Umbilical cord (tissue), 2 donors: Measurements from ENCODE around the gene NMRK1. TPM values are rescaled to one million over a fixed set of nuclear protein-coding genes. Genes with fewer than 3 reads are reported as not detected.
A peak's percentile ranks its signal among the peaks of the same experiment; 100 is the strongest.

Source experiments
- DNase-seq: peaks from one replicate; pipeline ENCODE4 v3.0.0-alpha.2; 2015; ENCODE audit warnings: low spot score
- total RNA-seq: library from RNA; depleted of rRNA; stranded (reverse); fragments of >200 nt; gene quantifications from one replicate; pipeline ENCODE4 v1.2.3, GENCODE V29; 2014; ENCODE audit warnings: low replicate concordance; ENCODE audit not compliant: insufficient read depth

Gene NMRK1
- total RNA-seq, 1 donor from 2014 or later, result 64.3 TPM

DNA sequence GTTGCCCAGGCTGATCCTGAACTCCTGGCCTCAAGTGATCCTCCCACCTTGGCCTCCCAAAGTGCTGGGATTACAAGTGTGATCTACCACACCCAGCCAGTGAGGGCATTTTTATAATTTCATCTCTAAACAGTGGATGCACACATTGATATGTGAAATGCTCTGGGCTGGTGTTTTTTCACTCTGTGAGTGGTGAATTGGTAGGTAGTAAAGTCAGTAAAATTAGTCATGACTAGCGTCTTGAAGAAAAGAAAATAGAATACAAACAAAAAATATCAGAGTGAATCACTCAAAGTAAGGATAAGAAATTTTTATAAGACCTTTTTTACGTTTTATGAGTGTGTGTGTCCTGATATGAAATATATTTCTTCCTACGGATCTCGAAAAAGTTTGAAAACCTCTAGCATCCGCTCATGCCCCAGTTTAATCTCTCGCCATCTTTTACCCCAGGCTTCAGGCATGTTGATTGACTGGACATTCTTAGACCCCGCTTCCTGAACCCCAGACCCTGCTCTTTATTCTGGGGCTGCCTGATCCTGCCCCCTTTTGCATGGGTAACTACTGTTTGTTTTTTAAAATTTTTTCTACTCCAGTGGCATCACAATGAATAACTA is 14.3 kb upstream of the NMRK1 start:
- DNase-seq, result no peak

GRCh38 chr9:75101004-75101588 is 13.1 kb upstream of the NMRK1 start:
- no peak for DNase-seq

- DNase-seq, result no peak
Observed at GRCh38 chr9:75096796-75097195, 8.8 kb upstream of the NMRK1 start.

DNA sequence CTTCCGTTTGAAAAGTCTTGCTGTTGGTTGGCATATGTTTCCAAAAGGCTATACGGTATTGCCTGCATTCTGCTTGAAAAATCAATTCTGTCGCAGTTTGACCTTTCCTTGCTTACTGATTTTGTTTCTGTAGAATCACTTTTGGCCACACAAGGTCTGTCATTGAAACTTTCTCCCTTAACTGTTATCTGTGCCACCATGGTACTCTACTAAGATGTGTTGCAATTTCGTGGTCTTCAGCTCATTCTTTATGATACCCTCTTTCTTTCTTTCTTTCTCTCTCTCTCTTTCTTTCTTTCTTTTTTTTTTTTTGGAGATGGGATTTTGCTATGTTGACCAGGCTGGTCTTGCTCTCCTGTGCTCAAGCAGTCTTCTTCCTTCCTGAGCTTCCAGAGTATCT is 4.8 kb upstream of the NMRK1 start:
- DNase-seq, result no peak

DNA sequence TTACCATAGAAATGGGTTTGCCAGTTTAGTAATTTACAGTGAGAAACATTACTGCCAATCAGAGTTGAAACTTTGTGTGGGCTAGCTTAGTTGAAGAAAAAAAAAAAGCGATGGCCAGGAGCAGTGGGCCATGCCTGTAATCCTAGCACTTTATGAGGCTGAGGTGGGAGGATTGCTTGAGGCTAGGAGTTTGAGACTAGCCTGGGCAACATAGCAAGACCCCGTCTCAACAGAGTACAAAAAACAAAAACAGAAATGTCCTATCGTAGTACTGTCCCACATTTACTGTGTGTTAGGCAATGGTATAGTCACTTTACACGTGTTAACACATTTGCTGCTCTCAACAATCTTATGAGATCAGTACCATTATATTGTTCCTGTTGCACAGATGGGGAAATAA is 2.6 kb upstream of the NMRK1 start:
- DNase-seq, result no peak

DNA sequence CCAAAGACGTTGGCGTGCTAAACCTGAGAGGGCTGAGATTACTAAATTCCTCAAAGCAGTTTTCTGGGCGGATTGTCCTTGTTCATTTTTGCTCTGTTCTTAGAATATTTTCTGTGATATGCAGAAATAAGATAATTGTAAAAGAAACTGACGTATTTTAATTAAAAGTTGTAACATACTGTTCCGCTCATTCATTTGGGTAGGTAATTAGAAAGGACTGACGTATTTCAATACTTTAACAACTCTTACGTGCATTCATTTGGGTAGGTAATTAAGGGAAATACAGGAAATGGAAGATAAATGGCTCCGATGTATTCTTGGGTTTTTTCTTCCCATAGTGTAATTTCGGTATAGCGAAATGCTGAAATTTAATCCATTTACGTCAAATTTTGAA is 1.4 kb upstream of the NMRK1 start:
- no peak for DNase-seq

GRCh38 chr9:75088646-75089372 is 854 bp upstream of the NMRK1 start:
- DNase-seq, result peak; percentile 78

GRCh38 chr9:75087289-75087823 is 599 bp downstream of the NMRK1 start:
- DNase-seq, result peak; percentile 65

- peak; percentile 32 for DNase-seq
Observed at GRCh38 chr9:75086541-75087288, 1.2 kb downstream of the NMRK1 start.

DNA sequence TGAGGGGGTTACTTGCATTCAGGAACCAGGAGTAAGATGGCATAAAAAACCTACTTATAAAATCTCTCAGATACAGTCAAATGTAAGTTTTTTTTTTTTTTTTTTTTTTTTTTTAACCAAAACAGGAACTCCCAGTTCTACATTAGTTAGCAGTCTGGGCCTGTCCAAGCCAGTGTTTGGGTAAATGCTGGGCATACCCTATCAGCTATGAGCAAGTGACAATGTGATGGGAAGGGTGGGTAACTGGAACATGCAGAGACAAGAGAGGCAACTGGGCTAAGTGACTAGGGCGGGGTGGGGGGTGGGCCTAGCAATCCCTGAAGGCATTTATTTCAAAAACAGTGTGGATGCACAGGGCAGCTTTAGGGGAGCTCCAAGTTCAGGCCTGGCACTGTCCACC is 2.3 kb downstream of the NMRK1 start:
- peak; percentile 69 for DNase-seq

- DNase-seq, result no peak
Observed at GRCh38 chr9:75084081-75084672, 3.8 kb downstream of the NMRK1 start.

GRCh38 chr9:75083188-75083970 is 4.6 kb downstream of the NMRK1 start:
- DNase-seq, result no peak

DNA sequence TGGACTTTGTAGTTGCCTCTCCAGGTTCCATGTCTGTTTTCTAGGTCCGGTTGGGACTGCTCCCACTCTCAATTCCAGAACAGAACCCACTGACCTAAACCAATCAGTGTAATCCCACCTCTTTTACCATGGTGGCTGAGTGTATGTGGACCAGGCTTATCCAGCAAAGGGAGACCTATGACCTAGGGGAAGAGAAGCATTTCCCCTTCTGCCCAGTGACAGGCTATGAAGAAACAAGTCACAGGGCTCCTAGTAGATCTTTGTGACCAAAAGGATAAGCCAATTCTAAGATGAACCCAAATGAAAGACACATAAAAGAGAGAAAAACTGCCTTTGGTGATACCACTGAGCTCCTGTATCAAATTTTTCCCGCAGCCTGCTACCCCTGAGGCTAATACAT is 6.3 kb downstream of the NMRK1 start:
- no peak for DNase-seq

DNA sequence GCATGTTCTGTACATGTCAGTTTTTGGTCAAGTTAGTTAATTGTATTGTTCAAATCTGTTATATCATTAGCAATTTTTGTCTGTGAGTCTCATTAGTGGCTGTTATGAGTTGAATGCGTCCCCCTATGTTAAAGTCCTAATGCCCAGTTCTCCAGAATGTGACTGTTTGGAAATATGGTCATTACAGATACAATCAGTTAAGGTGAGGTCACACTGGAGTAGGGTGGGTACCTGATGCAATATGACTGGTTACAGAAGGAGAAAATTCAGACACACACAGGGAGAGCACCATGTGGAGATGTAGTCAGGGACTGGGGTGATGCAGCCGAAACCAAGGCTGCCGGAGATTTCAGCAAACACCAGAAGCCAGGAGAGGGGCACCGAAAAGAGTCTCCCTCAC is 15.1 kb downstream of the NMRK1 start:
- DNase-seq, result no peak

GRCh38 chr9:75071530-75072122 is 16.3 kb downstream of the NMRK1 start:
- no peak for DNase-seq

- no peak for DNase-seq
Observed at GRCh38 chr9:75069171-75069570, 18.8 kb downstream of the NMRK1 start.

- DNase-seq, result no peak
Observed at GRCh38 chr9:75067894-75068293, 20.1 kb downstream of the NMRK1 start.

- no peak for DNase-seq
Observed at GRCh38 chr9:75065510-75065909, 22.4 kb downstream of the NMRK1 start.

DNA sequence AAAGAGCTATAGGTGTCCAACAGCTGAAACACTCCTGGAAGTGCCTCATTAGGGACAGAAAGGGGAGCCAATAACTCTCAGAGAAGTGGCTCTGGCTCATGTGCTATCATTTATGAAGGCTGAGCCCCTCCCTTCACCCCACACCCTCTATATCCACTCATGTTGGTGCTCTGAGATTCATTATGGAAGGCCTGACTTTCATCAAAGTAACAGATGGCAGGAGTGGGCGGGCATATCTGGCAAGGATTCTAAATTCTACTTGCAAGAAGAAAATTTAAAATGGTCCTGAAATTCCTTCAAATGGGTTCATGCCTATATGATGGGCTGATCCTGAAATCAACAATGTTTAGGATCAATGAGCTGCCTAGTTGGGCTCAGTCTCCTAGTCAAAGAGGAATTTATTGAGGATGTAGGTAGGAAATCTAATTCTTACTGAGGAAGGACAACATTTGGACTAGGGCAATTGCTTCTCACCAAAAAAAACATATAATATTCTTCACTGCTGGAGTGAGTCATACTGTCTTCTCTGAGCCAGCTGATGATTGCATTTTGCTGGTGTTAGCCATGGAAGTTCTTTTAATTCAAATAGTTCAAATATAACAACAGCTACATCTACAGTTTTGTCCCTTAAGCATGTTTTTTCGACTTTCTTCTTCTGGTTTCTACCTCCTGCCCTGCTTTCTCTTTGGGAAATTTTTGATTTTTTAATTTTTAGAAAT is 23.5 kb downstream of the NMRK1 start:
- peak; percentile 39 for DNase-seq
